Esophagus muscularis mucosa (tissue), 4 donors: Measurements from ENCODE around the gene FGF23. TPM values are rescaled to one million over a fixed set of nuclear protein-coding genes. Genes with fewer than 3 reads are reported as not detected.

Source experiments
- DNase-seq: peaks from one replicate; pipeline ENCODE4 v3.0.0-alpha.2; 2017; ENCODE audit errors: extremely low spot score
- H3K27ac ChIP-seq, 4 donors: fragments of 200-600 bp; sonication (generic); replicated peaks in 1 of 4; 1 replicate in 3 of 4; 2 replicates in 1 of 4; pipeline ENCODE4 v1.5.1; 2016 to 2019; ENCODE audit warnings: mild to moderate bottlenecking in 1 of 4
- H3K27me3 ChIP-seq, 4 donors: fragments of 200-600 bp; sonication (generic); one replicate each; pipeline versions ENCODE4 v1.5.1 to v1.6.0; 2016 to 2019
- H3K36me3 ChIP-seq, 4 donors: fragments of 200-600 bp; sonication (generic); one replicate each; pipeline ENCODE4 v1.5.1; 2016 to 2019
- H3K4me1 ChIP-seq, 4 donors: fragments of 200-600 bp; sonication (generic); one replicate each; pipeline ENCODE4 v1.5.1; 2016 to 2019
- H3K4me3 ChIP-seq, 4 donors: fragments of 200-600 bp; sonication (generic); 1 replicate in 2 of 4; 2 replicates in 2 of 4; pipeline ENCODE4 v1.5.1; 2016 to 2019; ENCODE audit warnings: mild to moderate bottlenecking in 4 of 4, moderate library complexity in 1 of 4
- H3K9me3 ChIP-seq, 4 donors: fragments of 200-600 bp; sonication (generic); 1 replicate in 3 of 4; 2 replicates in 1 of 4; pipeline ENCODE4 v1.5.1; 2016 to 2019
- EP300 ChIP-seq: sonication (generic); formaldehyde crosslinking; IDR thresholded peaks from one replicate; pipeline ENCODE4 v1.6.1; 2017; ENCODE audit warnings: antibody characterized with exemption
- POLR2A ChIP-seq: fragments of 450-650 bp; IDR thresholded peaks from one replicate; pipeline ENCODE4 v1.6.1; 2017; ENCODE audit warnings: antibody characterized with exemption, moderate library complexity, mild to moderate bottlenecking, low read depth
- POLR2AphosphoS5 ChIP-seq, 2 donors: sonication (generic); formaldehyde crosslinking; IDR thresholded peaks; one replicate each; pipeline ENCODE4 v1.6.1; 2017; ENCODE audit warnings: antibody characterized with exemption in 2 of 2
- WGBS: methylation state at CpG from one replicate; pipeline ENCODE4 v1.1.5; 2018; 5-methylcytosine and 5-hydroxymethylcytosine counted together
- intact Hi-C: fragments of 100-400 bp; cut with DNase I; formaldehyde crosslinking; loops from one replicate; pipeline ENCODE4 v1.15.1; 2023
- total RNA-seq, 4 donors: library from RNA; depleted of rRNA; stranded (reverse); fragments of >200 nt; gene quantifications; one replicate each; pipeline versions ENCODE4 v1.1.0 to v1.2.1, GENCODE V29; 2016
- TF ChIP-seq, protein P1 (sequence below), 3 experiments: fragments of 200-600 bp in 2 of 3; fragments of 450-650 bp in 1 of 3; sonication (generic) in 2 of 3; IDR thresholded peaks; one replicate each; pipeline ENCODE4 v1.5.1; 2017 to 2019; ENCODE audit warnings: antibody characterized with exemption in 3 of 3, mild to moderate bottlenecking in 2 of 3, moderate library complexity in 1 of 3

FGF23 gene
- total RNA-seq, 4 donors from 2014 or later: not detected

DNA sequence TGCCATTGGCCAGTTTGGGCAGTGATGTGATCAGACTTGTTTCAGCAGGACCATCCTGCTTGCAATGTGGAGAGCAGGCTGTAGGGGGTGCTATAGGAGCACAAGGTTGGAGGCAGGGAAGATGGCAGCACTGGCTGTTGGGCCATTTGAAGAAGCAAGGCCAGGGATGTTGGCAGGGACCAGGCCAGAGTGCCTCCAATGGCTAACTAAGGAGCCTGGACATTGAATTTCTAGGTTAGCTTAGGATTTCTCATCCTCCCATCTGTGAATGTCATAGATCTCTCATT is 23.5 kb downstream of the FGF23 start:
- Histone ChIP-seq H3K4me1 (peaks cover 0 to 3% (median 0%) of the 10 kb centered on the region in 4 donors), H3K4me3 (no peak overlapping the region), H3K9me3 (peaks cover 0 to 9% (median 0%) of the 10 kb centered on the region in 4 donors), H3K36me3 (peaks cover 0 to 28% (median 25%) of the 10 kb centered on the region in 4 donors), H3K27me3 (no peaks in the 10 kb centered on the region), H3K27ac (no peak overlapping the region)
- TF ChIP-seq, protein P1, sequence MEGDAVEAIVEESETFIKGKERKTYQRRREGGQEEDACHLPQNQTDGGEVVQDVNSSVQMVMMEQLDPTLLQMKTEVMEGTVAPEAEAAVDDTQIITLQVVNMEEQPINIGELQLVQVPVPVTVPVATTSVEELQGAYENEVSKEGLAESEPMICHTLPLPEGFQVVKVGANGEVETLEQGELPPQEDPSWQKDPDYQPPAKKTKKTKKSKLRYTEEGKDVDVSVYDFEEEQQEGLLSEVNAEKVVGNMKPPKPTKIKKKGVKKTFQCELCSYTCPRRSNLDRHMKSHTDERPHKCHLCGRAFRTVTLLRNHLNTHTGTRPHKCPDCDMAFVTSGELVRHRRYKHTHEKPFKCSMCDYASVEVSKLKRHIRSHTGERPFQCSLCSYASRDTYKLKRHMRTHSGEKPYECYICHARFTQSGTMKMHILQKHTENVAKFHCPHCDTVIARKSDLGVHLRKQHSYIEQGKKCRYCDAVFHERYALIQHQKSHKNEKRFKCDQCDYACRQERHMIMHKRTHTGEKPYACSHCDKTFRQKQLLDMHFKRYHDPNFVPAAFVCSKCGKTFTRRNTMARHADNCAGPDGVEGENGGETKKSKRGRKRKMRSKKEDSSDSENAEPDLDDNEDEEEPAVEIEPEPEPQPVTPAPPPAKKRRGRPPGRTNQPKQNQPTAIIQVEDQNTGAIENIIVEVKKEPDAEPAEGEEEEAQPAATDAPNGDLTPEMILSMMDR (IDR thresholded peaks at IDR 0.05): peak in 2 of 3 experiments; percentile 25 to 44
- TF ChIP-seq EP300 (no peak), POLR2AphosphoS5 (IDR thresholded peaks at IDR 0.05) (no peak), POLR2A (no peak)
- DNase-seq: no peak
- intact Hi-C loops: loop anchor here (10.0 kb wide), 1 partner anchor 179 kb away; the partner anchor contains the start of gene RAD51AP1

DNA sequence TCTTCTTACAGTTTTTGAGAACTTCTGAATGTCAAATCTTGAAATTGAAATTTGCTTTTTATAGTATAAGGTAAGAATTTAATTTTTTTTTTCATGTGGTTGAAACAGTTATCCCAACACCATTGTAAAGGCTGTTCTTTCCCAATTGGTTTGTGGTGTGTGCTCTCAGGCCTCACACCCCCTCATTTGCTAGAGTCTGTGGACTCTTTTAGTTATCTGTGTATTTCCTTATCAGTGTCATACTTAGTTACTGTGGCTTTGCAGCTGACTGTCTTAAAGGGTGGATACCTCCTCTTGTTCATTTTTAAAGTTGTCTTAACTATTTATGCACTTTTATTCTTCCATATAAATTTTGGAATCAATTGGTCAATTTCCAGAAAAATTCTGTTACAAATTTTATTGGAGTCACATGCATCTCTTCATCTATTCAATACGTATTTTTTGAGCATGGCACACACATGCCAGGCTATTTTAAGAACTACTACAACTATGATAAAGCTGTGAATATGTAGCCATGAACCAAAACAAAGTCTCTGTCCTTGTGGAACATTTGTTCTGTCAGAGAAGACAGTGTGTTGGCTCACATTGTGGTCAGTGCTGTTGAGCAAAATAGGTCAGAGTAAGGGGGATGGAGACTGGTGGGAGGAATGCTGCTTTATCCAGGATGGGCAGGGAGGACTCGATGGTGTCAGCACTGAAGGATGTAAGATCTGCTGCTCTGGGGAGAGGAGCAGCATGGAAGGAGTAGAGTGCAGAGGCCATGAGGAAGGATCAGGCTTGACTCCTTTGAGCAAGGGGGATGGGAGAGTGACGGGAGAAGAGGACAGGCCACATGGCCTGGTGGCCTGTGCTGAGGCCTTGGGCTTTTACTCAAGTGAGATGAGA is 24.1 kb downstream of the FGF23 start:
- Histone ChIP-seq H3K36me3 (peaks cover 0 to 34% (median 26%) of the 10 kb centered on the region in 4 donors), H3K9me3 (peaks cover 0 to 9% (median 0%) of the 10 kb centered on the region in 4 donors), H3K4me1 (peaks cover 0 to 3% (median 0%) of the 10 kb centered on the region in 4 donors), H3K4me3 (no peak overlapping the region), H3K27ac (no peak overlapping the region), H3K27me3 (no peaks in the 10 kb centered on the region)
- WGBS: 79% methylated on average over 3 of the region's 3 CpGs
- intact Hi-C loops: loop anchor here (10.0 kb wide), 1 partner anchor 179 kb away; the partner anchor contains the start of gene RAD51AP1
- no peak for DNase-seq
- TF ChIP-seq POLR2A: no peak
- TF ChIP-seq EP300: no peak
- TF ChIP-seq POLR2AphosphoS5 (IDR thresholded peaks at IDR 0.05): no peak

DNA sequence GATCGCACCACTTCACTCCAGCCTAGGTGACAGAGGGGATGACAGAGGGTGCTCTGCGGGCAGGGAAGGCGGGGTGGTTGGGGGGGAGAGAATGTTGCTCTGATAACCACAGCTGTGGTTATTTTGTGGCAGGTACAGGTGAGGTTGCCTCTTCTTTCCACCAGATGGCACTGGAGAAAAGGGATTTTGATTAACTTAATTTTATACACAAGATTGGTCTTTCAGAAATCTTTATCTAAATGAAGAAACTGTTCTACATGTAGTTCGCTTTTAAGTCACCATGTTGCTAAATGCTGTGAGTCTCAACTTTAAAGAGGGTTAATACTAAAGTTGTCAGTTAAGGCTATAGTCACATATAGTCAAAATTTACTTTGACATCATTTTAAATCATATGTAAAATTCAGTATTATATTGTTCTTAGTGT is 25.7 kb downstream of the FGF23 start:
- peaks cover 0 to 3% (median 0%) of the 10 kb centered on the region in 4 donors for H3K4me1 ChIP-seq
- no peak for DNase-seq
- intact Hi-C loops: loop anchor here (10.0 kb wide), 1 partner anchor 181 kb away; the partner anchor contains the start of gene RAD51AP1
- no peaks in the 10 kb centered on the region for H3K9me3 ChIP-seq
- TF ChIP-seq POLR2A (no peak), EP300 (no peak), POLR2AphosphoS5 (IDR thresholded peaks at IDR 0.05) (no peak)
- TF ChIP-seq, protein P1 (IDR thresholded peaks at IDR 0.05): peak; percentile 43 to 64 (median 48)
- peaks cover 3 to 47% (median 32%) of the 10 kb centered on the region in 4 donors for H3K36me3 ChIP-seq
- no peak overlapping the region for H3K27ac ChIP-seq
- H3K4me3 ChIP-seq: no peak overlapping the region
- WGBS: 72% methylated on average over 1 of the region's 4 CpGs
- H3K27me3 ChIP-seq: no peaks in the 10 kb centered on the region

- DNase-seq: no peak
- Histone ChIP-seq H3K27me3 (no peaks in the 10 kb centered on the region), H3K27ac (no peak overlapping the region), H3K4me1 (no peaks in the 10 kb centered on the region), H3K36me3 (peaks cover 4 to 28% (median 16%) of the 10 kb centered on the region in 4 donors), H3K9me3 (no peaks in the 10 kb centered on the region), H3K4me3 (no peak overlapping the region)
- TF ChIP-seq POLR2A (no peak), POLR2AphosphoS5 (IDR thresholded peaks at IDR 0.05) (no peak), EP300 (no peak)
- TF ChIP-seq, protein P1 (IDR thresholded peaks at IDR 0.05): no peak
- intact Hi-C loops: no loop called here
These were observed 32.6 kb downstream of the FGF23 start for GRCh38 chr12:4346931-4347330.

DNA sequence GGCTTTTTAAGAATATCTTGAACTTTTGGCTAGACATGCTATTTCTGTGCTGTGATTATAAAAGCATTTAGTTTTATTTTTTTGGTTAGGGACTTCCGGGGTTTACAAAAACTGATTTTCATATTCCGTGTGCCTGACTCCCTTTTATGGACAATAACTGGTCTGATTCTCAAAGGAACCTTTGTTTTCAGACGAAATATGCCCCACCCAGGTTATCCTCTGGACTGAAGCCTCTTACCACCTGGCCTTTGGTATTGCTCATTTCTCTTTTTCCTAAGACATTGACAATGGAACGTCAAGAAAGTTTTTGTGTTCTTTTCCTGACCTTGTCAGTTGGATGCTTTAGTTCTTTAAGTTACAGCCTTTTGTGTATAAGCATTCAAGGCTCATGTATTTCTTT is 47.7 kb downstream of the FGF23 start:
- DNase-seq: no peak
- no peak overlapping the region for H3K27ac ChIP-seq
- H3K4me1 ChIP-seq: peaks cover 0 to 33% (median 18%) of the 10 kb centered on the region in 4 donors
- H3K36me3 ChIP-seq: peaks cover 0 to 25% (median 12%) of the 10 kb centered on the region in 4 donors
- H3K27me3 ChIP-seq: no peaks in the 10 kb centered on the region
- TF ChIP-seq POLR2A (no peak), POLR2AphosphoS5 (IDR thresholded peaks at IDR 0.05) (no peak), EP300 (no peak)
- TF ChIP-seq, protein P1 (IDR thresholded peaks at IDR 0.05): no peak
- intact Hi-C loops: no loop called here
- 71% methylated on average over 4 of the region's 4 CpGs for WGBS
- no peak overlapping the region for H3K4me3 ChIP-seq
- no peaks in the 10 kb centered on the region for H3K9me3 ChIP-seq
